ENCODE results near the gene CHRNA5. TPM values are rescaled to one million over a fixed set of nuclear protein-coding genes. Genes with fewer than 3 reads are reported as not detected.
A peak's percentile ranks its signal among the peaks of the same experiment; 100 is the strongest.
"Not testable (repeated sequence)": the region's sequence is repeated elsewhere in the genome, so short reads cannot be mapped to it uniquely, and the experiment has no call there.

The CHRNA5 gene
- total and polyA plus RNA-seq, 10 donors, result 0.11 to 2.2 (median 0.55) TPM

GRCh38 chr15:78605680-78606079 is 40.4 kb downstream of the CHRNA5 start:
- H3K36me3 ChIP-seq, result no peaks in the 10 kb centered on the region
- no peak for DNase-seq
- intact Hi-C loops (cut with DNase I; ENCODE audit: low total_unique reads), result no loop called here
- TF ChIP-seq POLR2A (IDR thresholded peaks at IDR 0.05), result no peak
- TF ChIP-seq, protein P1, sequence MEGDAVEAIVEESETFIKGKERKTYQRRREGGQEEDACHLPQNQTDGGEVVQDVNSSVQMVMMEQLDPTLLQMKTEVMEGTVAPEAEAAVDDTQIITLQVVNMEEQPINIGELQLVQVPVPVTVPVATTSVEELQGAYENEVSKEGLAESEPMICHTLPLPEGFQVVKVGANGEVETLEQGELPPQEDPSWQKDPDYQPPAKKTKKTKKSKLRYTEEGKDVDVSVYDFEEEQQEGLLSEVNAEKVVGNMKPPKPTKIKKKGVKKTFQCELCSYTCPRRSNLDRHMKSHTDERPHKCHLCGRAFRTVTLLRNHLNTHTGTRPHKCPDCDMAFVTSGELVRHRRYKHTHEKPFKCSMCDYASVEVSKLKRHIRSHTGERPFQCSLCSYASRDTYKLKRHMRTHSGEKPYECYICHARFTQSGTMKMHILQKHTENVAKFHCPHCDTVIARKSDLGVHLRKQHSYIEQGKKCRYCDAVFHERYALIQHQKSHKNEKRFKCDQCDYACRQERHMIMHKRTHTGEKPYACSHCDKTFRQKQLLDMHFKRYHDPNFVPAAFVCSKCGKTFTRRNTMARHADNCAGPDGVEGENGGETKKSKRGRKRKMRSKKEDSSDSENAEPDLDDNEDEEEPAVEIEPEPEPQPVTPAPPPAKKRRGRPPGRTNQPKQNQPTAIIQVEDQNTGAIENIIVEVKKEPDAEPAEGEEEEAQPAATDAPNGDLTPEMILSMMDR (IDR thresholded peaks at IDR 0.05 in 8 of 11, conservative IDR thresholded peaks at IDR 0.05 in 3 of 11), result no peak
- no peak overlapping the region for H3K4me3 ChIP-seq
- WGBS, 5 donors, result 77 to 86% (median 81%) methylated on average over 4 of the region's 4 CpGs
- H3K9me3 ChIP-seq, result no peaks in the 10 kb centered on the region
- no peak overlapping the region for H3K27ac ChIP-seq
- H3K4me1 ChIP-seq, result no peaks in the 10 kb centered on the region
- peaks cover 0 to 45% (median 0%) of the 10 kb centered on the region in 7 donors for H3K27me3 ChIP-seq (replicated peaks in 1 of 7)

GRCh38 chr15:78609551-78609950 is 44.2 kb downstream of the CHRNA5 start:
- H3K27ac ChIP-seq; H3K4me1 ChIP-seq; H3K36me3 ChIP-seq; intact Hi-C loops (cut with DNase I; ENCODE audit: low total_unique reads); DNase-seq; H3K4me3 ChIP-seq; H3K9me3 ChIP-seq: not testable (repeated sequence)
- peaks cover 0 to 20% (median 0%) of the 10 kb centered on the region in 7 donors for H3K27me3 ChIP-seq (replicated peaks in 1 of 7)
- 79 to 100% (median 84%) methylated on average over 1 to 3 of the region's 3 CpGs for WGBS, 5 donors

- no peaks in the 10 kb centered on the region for H3K36me3 ChIP-seq
- no peaks in the 10 kb centered on the region for H3K9me3 ChIP-seq
- H3K27ac ChIP-seq, result no peak overlapping the region
- H3K4me3 ChIP-seq, result no peak overlapping the region
- no peak for TF ChIP-seq POLR2AphosphoS5 (IDR thresholded peaks at IDR 0.05)
- H3K4me1 ChIP-seq, result peaks cover 0 to 5% (median 1%) of the 10 kb centered on the region in 6 donors
- intact Hi-C loops (cut with DNase I; ENCODE audit: low total_unique reads), result no loop called here
- H3K27me3 ChIP-seq (replicated peaks in 1 of 7), result peaks cover 0 to 9% (median 6%) of the 10 kb centered on the region in 7 donors
- 53 to 73% (median 63%) methylated on average over 3 of the region's 3 CpGs for WGBS, 5 donors
- no peak for DNase-seq
These were observed 48.7 kb downstream of the CHRNA5 start for GRCh38 chr15:78614021-78614420.

DNA sequence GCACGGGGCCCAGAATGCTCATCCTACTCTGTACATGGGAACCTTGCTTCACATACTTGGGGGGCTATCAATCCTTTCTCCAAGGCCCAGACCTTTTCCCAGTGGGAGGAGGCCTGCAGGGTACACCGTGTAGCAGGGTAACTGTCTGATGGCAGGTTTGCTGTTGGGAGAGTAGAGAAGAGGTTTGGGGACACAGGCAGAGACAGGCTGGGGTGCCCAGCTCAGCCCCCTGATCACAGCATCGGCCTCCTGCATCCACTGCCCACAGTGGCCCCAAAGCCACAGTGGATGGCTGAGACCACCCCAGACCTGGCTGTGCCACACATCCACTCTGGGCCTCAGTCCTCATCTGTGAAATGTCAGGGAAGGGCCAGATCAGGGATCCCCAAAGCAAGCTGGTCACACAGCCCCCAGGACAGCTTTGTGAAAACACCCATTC is 49.9 kb downstream of the CHRNA5 start:
- H3K36me3 ChIP-seq, result no peaks in the 10 kb centered on the region
- no peak overlapping the region for H3K4me3 ChIP-seq
- DNase-seq, result peak; percentile 63
- H3K27ac ChIP-seq, result no peak overlapping the region
- TF ChIP-seq, protein P1 (IDR thresholded peaks at IDR 0.05 in 8 of 11, conservative IDR thresholded peaks at IDR 0.05 in 3 of 11), result no peak
- TF ChIP-seq POLR2AphosphoS5 (IDR thresholded peaks at IDR 0.05) (no peak), POLR2A (IDR thresholded peaks at IDR 0.05) (no peak)
- peaks cover 0 to 21% (median 17%) of the 10 kb centered on the region in 7 donors for H3K27me3 ChIP-seq (replicated peaks in 1 of 7)
- 69 to 89% (median 85%) methylated on average over 2 to 3 of the region's 3 CpGs for WGBS, 5 donors
- peaks cover 3 to 14% (median 8%) of the 10 kb centered on the region in 6 donors for H3K4me1 ChIP-seq
- intact Hi-C loops (cut with DNase I; ENCODE audit: low total_unique reads), result no loop called here
- H3K9me3 ChIP-seq, result no peaks in the 10 kb centered on the region

DNA sequence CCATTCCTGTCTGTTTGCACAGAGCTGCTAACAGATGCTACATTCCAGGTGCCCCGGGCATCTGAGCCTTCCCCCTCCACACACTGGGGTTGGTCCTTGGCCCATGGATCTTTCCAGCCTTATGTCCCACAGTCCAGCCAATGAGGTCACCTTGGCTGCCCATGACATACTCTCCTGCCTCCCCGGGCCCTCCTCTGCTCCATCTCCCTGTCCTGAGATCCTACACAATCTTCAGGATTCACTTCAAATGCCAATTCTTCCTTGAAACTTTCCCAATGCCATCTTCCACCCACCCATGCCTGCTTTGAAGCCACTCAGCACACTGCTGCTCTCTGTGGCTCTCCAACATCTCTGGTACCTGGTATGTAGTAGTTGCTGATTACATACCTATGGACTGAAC is 51.2 kb downstream of the CHRNA5 start:
- intact Hi-C loops (cut with DNase I; ENCODE audit: low total_unique reads), result no loop called here
- H3K27me3 ChIP-seq (replicated peaks in 1 of 7), result peaks cover 0 to 34% (median 31%) of the 10 kb centered on the region in 7 donors
- no peak overlapping the region for H3K4me3 ChIP-seq
- no peaks in the 10 kb centered on the region for H3K36me3 ChIP-seq
- H3K4me1 ChIP-seq, result peaks cover 10 to 25% (median 19%) of the 10 kb centered on the region in 6 donors
- 78 to 100% (median 91%) methylated on average over 2 of the region's 2 CpGs for WGBS, 5 donors
- TF ChIP-seq POLR2AphosphoS5 (IDR thresholded peaks at IDR 0.05), result no peak
- TF ChIP-seq, protein P1 (IDR thresholded peaks at IDR 0.05 in 8 of 11, conservative IDR thresholded peaks at IDR 0.05 in 3 of 11), result no peak
- no peaks in the 10 kb centered on the region for H3K9me3 ChIP-seq
- peak; percentile 42 for DNase-seq
- no peak overlapping the region for H3K27ac ChIP-seq

All from spleen (tissue), 11 donors.